IPS DF 19.7 (cell line): ENCODE data around the gene KIAA0586.
"Not testable (repeated sequence)": the region's sequence is repeated elsewhere in the genome, so short reads cannot be mapped to it uniquely, and the experiment has no call there.

Source experiments
- DNase-seq: peaks from one replicate; pipeline ENCODE4 v3.0.0-alpha.2; 2013; ENCODE audit warnings: low read depth, low spot score

KIAA0586 gene

GRCh38 chr14:58464652-58465051, 37.1 kb downstream of the KIAA0586 start:
- no peak for DNase-seq

GRCh38 chr14:58465421-58465820, 37.9 kb downstream of the KIAA0586 start:
- no peak for DNase-seq

- DNase-seq: no peak
These were observed 38.9 kb downstream of the KIAA0586 start for GRCh38 chr14:58466459-58466858.

- no peak for DNase-seq
These were observed 40.1 kb downstream of the KIAA0586 start for GRCh38 chr14:58467575-58467974.

- no peak for DNase-seq
These were observed 41.8 kb downstream of the KIAA0586 start for GRCh38 chr14:58469309-58469708.

- DNase-seq: no peak
These were observed 48.8 kb downstream of the KIAA0586 start for GRCh38 chr14:58476320-58476719.

GRCh38 chr14:58477653-58478052, 50.1 kb downstream of the KIAA0586 start:
- no peak for DNase-seq

- DNase-seq: not testable (repeated sequence)
These were observed 50.8 kb downstream of the KIAA0586 start for GRCh38 chr14:58478329-58478728.

- no peak for DNase-seq
These were observed 52.5 kb downstream of the KIAA0586 start for GRCh38 chr14:58479975-58480374.

- no peak for DNase-seq
These were observed 56.7 kb downstream of the KIAA0586 start for GRCh38 chr14:58484176-58484575.

GRCh38 chr14:58488550-58488949, 61.0 kb downstream of the KIAA0586 start:
- DNase-seq: no peak

GRCh38 chr14:58491593-58491992, 64.1 kb downstream of the KIAA0586 start:
- no peak for DNase-seq

- DNase-seq: no peak
These were observed 64.5 kb downstream of the KIAA0586 start for GRCh38 chr14:58492044-58492443.

- DNase-seq: peak; percentile 40
These were observed 73.8 kb downstream of the KIAA0586 start for GRCh38 chr14:58501214-58501816.

- DNase-seq: no peak
These were observed 85.8 kb downstream of the KIAA0586 start for GRCh38 chr14:58513272-58513671.

- DNase-seq: no peak
These were observed 90.1 kb downstream of the KIAA0586 start for GRCh38 chr14:58517592-58517991.

GRCh38 chr14:58525691-58526090, 98.2 kb downstream of the KIAA0586 start:
- not testable (repeated sequence) for DNase-seq

- DNase-seq: no peak
These were observed 105.9 kb downstream of the KIAA0586 start for GRCh38 chr14:58533446-58533845.

- no peak for DNase-seq
These were observed 107.5 kb downstream of the KIAA0586 start for GRCh38 chr14:58535044-58535443.

- DNase-seq: no peak
These were observed 109.5 kb downstream of the KIAA0586 start for GRCh38 chr14:58537004-58537403.

- no peak for DNase-seq
These were observed 113.5 kb downstream of the KIAA0586 start for GRCh38 chr14:58540749-58541632.

GRCh38 chr14:58541633-58542022, 114.1 kb downstream of the KIAA0586 start:
- no peak for DNase-seq

- no peak for DNase-seq
These were observed 115.7 kb downstream of the KIAA0586 start for GRCh38 chr14:58543253-58543652.
